NCI-H345 (cell line): ENCODE data around the gene ZBTB7B.
A peak's percentile ranks its signal among the peaks of the same experiment; 100 is the strongest.

ENCODE experiments used
- DNase-seq: peaks from one replicate; lab custom pipeline; 2025; lab: John Stamatoyannopoulos, UW

The ZBTB7B gene

DNA sequence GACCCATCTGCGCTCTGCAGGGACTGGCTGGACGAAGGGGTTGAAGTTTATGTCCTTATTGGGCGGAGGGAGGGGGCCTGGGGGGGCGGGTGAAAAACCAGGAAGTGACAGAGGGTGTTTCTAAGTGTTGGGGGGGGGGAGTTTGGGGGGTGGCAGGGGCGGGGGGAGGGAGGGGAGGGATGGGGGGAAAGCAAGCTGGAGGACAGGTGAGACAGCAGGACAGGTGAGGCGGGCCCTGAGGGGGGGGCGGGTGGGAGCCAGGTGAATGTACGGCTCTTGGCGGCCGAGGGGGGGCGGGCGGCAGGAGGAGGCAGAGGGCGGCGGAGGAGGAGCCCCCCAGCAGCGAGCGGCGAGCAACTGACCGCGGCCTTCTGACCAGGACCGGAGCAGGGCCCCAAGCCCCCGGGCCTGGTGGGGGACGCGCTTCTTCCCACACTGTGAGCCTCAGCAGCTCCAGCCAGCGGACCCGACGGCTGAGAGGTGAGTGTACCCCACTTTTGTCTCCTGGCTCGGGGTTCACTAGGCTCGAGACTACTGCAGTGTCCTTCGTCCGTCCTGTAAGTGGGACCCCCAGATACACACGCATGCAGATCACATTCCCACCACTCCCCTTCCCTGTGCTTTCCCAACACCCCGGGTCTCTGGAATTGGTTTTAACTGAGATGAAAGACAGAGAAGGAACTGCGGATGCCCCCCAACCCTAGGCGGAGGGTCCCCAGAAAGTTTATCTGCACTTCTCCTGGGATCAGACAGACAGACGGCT, at the start of gene ZBTB7B:
ZBTB7B (plus strand) TSS at position 339 of the 763 bp plus-strand sequence. CDS start 11,859 bp downstream, outside the sequence.
- no peak for DNase-seq

DNA sequence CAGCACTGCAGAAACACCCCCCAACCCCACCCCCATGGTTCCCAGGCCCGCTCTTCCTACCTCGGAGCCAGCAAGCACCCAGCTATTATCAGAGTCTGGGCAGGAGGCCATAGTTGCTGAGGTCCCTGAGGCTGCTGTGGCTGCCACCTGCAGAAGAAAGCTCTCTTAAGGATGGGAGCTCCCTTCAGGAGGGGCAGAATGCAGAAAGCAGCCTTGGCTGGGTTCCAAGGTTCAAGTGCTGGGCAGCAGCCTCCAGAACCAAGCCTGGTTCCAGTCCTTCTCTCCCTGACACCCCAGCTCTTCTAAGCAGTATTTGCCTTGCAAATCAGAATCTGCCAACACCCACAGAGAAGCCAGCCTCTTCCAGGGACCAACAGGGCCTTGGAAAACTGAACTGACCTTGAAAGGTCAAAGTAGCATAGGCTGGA, 49.0 kb upstream of the ZBTB7B start:
- DNase-seq: peak; percentile 31

DNA sequence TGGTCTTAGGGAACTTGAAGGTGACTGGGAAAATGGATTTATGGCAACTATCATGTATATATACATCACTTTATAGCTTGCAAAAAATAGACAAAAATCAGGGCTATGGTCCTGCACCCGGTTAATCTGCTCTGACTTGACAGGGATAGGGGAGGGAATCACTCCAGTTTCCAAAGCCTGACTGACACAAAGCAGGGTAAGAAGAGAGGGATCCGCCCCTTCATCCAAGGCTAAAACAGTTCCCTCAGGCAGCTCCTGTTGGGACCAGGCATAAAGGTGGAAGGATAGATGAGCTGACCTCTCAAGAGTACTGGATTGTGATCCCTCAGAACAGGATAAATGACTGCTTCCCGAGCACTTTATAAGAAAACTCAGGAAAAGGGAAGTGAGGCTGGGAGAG, 48.1 kb upstream of the ZBTB7B start:
- DNase-seq: no peak

GRCh38 chr1:154955039-154955717, 47.4 kb upstream of the ZBTB7B start:
- DNase-seq: peak; percentile 74

- DNase-seq: peak; percentile 98
These were observed 46.7 kb upstream of the ZBTB7B start, which contains the start of gene PBXIP1 for GRCh38 chr1:154955718-154956543. TSS of gene PBXIP1 (minus strand) at chr1:154956099. CDS start at chr1:154953721, 2,378 bp downstream.

DNA sequence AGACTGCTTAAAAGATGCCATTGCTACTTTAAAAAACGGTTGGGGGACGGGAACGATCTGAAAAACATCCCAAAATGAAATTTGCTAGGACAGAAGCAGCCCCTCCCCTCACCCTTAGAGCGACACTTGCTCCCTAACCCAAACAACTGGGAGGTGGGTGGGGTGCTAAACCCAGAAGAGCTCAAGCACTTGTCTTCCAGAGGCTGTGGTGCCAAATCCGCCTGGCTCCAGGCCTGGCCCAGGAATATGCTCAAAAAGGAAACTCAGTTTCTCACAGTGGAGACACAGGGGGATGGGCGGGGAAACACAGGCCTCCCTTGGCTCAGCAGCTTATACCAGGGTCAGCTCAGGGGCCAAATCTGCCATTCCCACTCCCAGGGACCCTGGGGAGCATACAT, 46.1 kb upstream of the ZBTB7B start:
- DNase-seq: no peak

DNA sequence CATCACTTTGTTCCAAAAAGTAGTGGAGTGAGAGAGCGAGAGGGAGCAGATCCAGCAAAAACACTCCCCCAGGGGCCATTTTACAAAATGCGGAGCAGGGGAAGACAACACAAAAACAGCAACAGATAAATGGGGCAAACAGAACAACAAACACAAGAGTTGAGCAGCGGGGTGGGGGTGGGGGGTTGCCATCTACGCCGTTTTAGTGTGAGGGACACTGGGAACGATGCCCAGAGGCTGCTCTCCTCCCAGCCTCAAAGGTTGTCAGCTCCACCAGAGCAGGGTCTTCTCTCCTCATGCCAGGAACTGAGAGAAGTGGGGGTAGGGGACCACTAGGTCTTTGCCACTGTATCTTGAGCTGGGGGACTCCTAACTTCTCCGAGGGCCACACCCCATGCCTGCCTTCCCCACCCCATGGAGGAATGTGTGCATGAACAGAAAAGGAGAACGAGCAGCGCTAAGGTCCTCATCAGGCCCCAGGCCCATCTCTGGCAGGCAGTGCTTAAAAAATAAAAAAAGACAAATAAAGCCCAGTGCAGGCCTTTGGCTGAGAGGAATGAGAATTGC, 45.4 kb upstream of the ZBTB7B start:
- no peak for DNase-seq

GRCh38 chr1:154958036-154958435, 44.6 kb upstream of the ZBTB7B start:
- DNase-seq: no peak

DNA sequence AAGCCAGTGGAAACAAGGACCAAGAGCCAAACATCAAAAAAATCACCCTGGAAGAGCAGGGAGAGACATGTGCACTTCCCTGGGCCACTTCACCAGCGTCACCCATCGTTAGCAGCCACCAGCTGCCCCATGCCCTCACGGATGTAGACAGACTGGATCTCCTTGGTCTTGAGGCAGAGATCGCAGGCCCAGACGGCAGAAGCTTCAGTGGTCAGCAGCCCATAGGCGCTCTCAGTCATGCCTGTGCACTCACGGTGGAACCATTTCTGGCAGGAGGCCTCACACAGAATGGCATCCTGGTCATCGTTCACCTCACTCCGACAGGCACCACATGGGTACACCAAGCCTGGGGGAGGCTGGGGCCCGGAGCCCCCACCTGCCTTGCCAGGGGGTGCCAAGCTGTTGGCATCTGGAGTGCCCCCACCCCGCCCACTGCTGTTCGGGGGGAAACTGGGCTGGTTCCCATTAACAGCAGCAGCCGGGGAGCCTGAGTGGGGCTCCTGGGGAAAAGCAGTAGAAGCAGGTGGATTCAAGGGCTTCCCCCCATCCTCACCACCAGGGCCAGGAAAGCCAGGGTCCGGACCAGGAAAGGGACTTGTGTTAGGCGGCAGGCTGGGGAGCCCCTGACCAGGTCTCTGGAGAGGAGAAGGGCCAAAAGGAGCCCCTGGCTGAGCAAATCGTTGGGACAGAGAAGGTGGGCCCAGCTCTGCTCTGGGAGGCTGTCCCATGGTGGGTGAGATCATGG, 43.7 kb upstream of the ZBTB7B start:
- no peak for DNase-seq

DNA sequence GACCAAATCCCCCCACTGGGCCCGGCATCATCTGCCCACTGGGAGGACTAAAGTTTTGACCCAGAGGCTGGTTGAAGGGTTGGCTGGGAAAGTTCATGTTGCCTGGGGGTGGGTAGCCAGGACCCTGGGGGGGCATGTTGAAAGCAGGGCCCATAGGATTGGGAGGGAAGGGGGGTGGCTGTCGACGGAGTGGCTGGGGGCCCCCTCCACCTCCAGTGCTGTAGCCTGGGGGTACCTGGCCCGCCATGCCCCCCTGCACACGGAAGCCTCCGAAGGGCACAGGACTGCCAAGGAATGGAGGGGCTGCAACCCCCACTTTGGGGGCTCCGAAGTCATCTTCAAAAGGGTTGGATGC, 43.2 kb upstream of the ZBTB7B start:
- DNase-seq: no peak

GRCh38 chr1:154960446-154961136, 42.0 kb upstream of the ZBTB7B start:
- no peak for DNase-seq

DNA sequence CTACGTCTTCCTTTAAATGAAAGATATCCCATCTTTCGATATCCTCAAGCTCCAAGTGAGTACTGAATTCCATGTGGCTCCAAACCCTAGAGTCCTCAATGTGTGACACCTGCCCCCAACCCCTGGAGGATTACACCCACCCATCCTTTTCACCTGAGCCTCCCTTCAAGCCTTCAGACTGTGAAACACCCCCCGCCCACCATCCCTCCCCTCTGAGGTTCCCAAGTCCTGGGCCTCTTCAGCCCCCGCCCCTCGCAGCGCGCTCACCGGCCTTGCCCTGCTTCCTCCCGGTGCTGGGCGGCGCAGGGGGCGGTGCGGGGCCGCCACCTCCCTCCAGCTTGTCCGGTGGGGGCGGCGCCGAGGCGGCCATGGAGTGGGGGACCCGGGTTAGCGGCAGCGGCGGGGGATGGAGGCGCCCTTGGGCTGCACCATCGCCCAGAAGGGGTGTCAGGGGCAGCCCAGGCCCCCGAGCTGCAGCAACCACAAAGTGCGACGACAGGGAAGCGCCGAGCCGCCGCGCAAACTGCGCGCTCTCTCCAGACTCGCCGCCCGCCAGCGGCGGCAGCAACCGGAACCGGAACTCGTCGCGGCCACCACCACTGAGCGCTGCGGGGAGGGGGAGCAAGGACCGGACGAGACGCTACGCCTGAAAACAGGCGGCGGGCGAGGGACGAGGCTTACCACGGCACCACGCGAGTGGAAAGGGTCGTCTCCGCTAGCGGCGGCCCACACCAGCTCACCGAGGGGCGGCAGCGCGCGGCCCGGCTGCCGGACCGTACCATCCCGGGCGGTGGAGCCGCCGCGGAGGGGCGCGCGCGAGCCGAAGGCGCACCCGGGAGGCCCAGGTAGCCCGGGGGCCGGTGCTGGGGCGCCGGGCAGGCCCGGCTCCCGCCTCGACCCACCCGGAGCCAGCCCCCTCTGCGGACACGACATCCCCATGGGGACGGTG, 41.1 kb upstream of the ZBTB7B start, which contains the start of gene PYGO2:
PYGO2 (minus strand) TSS at position 576 of the 949 bp plus-strand sequence; CDS start at position 370, 206 bp downstream.
- DNase-seq: peak; percentile 90

DNA sequence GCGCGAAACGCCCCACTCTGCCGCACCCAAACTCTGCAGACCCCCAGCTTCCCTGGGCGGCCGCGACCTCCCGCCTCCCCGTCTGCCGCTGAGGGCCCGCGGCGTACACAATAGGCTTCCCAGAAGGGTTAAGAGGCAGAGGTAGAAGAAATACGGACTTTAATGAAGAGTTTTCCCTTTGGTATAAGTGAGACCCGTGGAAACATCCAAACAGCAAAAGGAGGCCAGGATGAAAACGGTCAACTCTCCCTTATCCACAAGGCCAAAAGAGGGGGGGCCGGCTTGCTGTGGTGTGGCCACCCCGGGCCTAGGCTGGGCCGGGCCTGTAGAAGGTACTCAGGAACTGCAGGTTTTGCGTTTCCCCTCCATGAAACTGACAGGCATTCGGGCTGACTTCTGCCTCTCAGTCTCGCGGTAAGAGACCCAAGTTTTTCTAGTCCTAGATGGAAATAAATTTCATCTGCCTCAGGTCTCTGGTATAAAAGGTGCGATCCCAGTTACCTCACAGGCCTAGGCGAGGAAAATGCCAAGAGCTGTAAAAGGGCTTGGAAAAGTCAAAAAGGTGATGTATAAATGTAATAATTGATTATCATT, 40.3 kb upstream of the ZBTB7B start:
- DNase-seq: peak; percentile 46

DNA sequence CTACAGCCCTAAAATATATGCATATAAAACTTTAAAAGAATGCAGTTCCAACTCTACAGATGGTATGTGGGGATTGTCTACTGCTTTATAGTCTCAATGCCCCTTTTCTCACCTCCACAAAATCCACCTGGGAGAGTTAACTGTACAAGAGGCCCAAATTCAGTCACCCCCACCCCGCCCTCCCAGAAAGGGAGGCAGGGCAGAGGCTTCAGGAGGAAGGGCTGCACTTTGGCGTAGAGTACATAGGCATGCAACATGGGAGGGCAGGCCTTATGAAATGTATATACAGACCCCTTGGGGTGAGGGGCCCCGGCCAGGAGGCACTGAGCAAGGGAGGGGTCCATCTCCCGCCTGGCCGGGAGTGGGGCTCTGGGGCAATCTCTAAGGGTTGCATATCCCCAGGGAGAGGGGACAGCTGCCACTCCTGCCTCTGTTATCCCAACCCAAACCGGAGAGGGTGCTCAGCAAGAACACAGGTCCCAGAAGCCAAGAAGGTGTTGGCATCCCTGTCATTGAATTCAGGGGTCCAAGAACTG, 39.7 kb upstream of the ZBTB7B start:
- DNase-seq: no peak

GRCh38 chr1:154963643-154964042, 39.0 kb upstream of the ZBTB7B start:
- DNase-seq: no peak

DNA sequence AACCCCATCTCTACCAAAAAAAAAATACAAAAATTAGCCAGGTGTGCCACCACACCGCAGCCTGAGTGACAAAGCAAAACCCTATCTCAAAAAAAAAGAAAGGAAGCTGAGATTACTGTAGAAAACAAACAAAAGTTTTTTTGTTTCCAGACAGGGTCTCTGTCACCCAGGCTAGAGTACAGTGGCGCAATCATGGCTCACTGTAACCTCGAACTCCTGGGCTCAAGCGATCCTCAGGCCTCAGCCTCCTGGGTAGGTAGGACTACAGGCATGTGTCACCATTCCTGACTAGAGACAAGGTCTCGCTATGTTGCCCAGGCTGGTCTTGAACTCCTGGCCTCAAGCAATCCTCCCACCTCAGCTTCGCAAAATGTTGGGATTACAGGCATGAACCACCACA, 38.2 kb upstream of the ZBTB7B start:
- DNase-seq: no peak

GRCh38 chr1:154966111-154966510, 36.5 kb upstream of the ZBTB7B start:
- no peak for DNase-seq

- no peak for DNase-seq
These were observed 35.2 kb upstream of the ZBTB7B start for GRCh38 chr1:154967331-154967950.
